AG04449 (cell line): ENCODE results near the gene IL1RAPL1.

Experiments
- CTCF ChIA-PET: fragments of 350-600 bp; formaldehyde crosslinking; extraction: SDS; loops from one replicate; lab custom pipeline; 2021; ENCODE audit warnings: antibody characterized with exemption; lab: Yijun Ruan, JAX
- POLR2A ChIA-PET: fragments of 400-600, 350-600 bp; formaldehyde crosslinking; extraction: SDS; loops from one replicate; lab custom pipeline; 2020; ENCODE audit warnings: antibody characterized with exemption, inconsistent platforms; lab: Yijun Ruan, JAX
- DNase-seq: peaks from one replicate; pipeline ENCODE4 v3.0.0-alpha.2; 2010; ENCODE audit warnings: low read depth, low spot score
- H3K4me3 ChIP-seq: 2 replicates; pipeline ENCODE4 v1.5.1; 2011; ENCODE audit warnings: low read depth, mild to moderate bottlenecking, control low read depth, low read length
- TF ChIP-seq, protein P1 (sequence below): IDR thresholded peaks from one replicate; pipeline ENCODE4 v1.5.1; 2011; ENCODE audit warnings: mild to moderate bottlenecking, moderate library complexity, low read length, control low read depth, inconsistent platforms; ENCODE audit not compliant: insufficient read depth; ENCODE audit errors: missing control alignments

The IL1RAPL1 gene

DNA sequence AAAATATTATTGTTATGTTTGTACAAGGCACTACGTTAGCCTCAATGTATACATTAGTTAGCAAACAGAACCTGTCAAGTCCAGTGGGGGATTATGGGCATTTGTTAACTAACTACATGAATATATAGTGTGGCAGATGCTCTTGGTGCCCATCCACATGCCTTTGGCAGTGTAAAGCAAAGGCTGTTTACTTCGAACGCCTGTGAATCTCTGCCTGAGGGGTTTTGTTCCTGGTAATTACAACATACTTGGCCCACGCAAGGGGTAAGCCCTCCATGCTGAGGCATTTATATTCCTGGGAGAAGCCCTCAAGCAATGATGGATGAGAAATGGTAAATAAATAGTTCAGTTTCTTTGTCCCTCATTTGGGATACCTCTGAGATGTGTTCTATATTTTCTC is 119.7 kb downstream of the IL1RAPL1 start:
- ChIA-PET POLR2A (no interaction called here), CTCF (no interaction called here)
- no peak overlapping the region for H3K4me3 ChIP-seq
- no peak for DNase-seq
- TF ChIP-seq, protein P1, sequence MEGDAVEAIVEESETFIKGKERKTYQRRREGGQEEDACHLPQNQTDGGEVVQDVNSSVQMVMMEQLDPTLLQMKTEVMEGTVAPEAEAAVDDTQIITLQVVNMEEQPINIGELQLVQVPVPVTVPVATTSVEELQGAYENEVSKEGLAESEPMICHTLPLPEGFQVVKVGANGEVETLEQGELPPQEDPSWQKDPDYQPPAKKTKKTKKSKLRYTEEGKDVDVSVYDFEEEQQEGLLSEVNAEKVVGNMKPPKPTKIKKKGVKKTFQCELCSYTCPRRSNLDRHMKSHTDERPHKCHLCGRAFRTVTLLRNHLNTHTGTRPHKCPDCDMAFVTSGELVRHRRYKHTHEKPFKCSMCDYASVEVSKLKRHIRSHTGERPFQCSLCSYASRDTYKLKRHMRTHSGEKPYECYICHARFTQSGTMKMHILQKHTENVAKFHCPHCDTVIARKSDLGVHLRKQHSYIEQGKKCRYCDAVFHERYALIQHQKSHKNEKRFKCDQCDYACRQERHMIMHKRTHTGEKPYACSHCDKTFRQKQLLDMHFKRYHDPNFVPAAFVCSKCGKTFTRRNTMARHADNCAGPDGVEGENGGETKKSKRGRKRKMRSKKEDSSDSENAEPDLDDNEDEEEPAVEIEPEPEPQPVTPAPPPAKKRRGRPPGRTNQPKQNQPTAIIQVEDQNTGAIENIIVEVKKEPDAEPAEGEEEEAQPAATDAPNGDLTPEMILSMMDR: no peak

DNA sequence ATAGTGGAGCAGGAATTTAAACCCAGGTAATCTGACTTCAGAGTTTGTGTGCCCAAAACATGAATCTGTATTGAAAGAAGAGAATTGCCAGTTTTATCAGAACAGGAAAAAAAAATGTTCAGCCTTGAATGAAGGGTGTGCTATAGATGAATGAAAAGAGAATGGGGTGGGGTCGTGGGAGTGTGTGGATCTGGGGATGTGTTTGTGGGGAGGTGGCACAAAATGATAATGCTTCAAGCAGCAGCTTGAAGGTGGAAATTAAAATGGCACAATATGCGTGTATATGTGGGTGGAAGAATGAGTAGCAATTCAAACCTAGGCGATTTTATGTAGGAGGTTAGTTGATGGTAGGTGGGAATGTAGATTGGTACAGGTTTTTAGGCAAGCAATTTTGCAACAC is 122.2 kb downstream of the IL1RAPL1 start:
- CTCF ChIA-PET: no interaction called here
- H3K4me3 ChIP-seq: no peak overlapping the region
- no peak for DNase-seq
- TF ChIP-seq, protein P1: no peak
- POLR2A ChIA-PET: no interaction called here

DNA sequence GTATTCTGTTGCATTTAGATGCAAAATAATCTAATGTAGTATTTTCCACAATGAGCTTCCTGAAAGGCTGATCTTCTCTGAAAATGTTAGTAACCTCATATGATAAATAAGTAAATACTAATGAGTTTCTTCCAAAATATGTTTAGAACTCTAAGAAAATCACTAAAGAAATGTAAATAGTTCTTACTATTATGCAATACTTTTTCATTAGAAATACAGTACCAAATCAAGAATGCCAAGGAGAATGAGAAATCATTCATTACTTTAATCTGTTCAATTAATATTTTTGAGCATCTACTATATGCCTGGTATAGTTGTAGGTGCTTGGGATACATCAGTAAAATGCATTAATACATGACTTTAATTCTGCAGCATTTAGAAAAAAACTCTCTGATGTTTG is 130.6 kb downstream of the IL1RAPL1 start:
- no peak overlapping the region for H3K4me3 ChIP-seq
- POLR2A ChIA-PET: no interaction called here
- TF ChIP-seq, protein P1: no peak
- CTCF ChIA-PET: no interaction called here
- no peak for DNase-seq

DNA sequence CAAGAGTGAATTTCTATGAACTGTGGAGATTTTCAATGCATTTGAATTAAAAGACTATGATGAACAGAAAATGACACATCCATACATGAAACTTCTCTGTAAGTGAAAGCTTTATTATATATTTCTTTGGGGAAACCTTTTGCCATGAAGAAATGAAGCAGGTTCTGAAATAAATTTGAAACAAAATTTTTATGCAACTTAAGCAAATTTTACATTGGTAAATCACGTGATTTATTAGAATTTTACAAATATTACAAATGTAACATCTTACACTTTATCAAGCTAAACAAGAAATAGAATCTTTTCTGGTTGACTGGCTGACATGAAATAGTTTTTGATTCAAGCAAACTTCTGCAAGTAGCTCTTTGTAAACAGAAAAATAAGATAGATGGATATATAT is 131.2 kb downstream of the IL1RAPL1 start:
- DNase-seq: no peak
- ChIA-PET POLR2A (no interaction called here), CTCF (no interaction called here)
- TF ChIP-seq, protein P1: no peak
- no peak overlapping the region for H3K4me3 ChIP-seq

- no peak overlapping the region for H3K4me3 ChIP-seq
- TF ChIP-seq, protein P1: no peak
- no peak for DNase-seq
- CTCF ChIA-PET: no interaction called here
- POLR2A ChIA-PET: no interaction called here
These were observed 132.4 kb downstream of the IL1RAPL1 start for GRCh38 chrX:28719620-28720019.

- no peak overlapping the region for H3K4me3 ChIP-seq
- POLR2A ChIA-PET: no interaction called here
- TF ChIP-seq, protein P1: no peak
- DNase-seq: no peak
- CTCF ChIA-PET: no interaction called here
These were observed 165.1 kb downstream of the IL1RAPL1 start for GRCh38 chrX:28752330-28752729.
